ENCODE results near the gene PTRHD1.
"Not testable (repeated sequence)": the region's sequence is repeated elsewhere in the genome, so short reads cannot be mapped to it uniquely, and the experiment has no call there.

The PTRHD1 gene

GRCh38 chr2:24809316-24810007 is 16.3 kb upstream of the PTRHD1 start:
- DNase-seq, result no peak

GRCh38 chr2:24806661-24807036 is 13.5 kb upstream of the PTRHD1 start:
- no peak for DNase-seq

GRCh38 chr2:24805811-24806660 is 12.8 kb upstream of the PTRHD1 start:
- DNase-seq, result not testable (repeated sequence)

- DNase-seq, result not testable (repeated sequence)
These were observed 7.3 kb upstream of the PTRHD1 start for GRCh38 chr2:24800487-24800886.

GRCh38 chr2:24797644-24798043 is 4.5 kb upstream of the PTRHD1 start:
- no peak for DNase-seq

GRCh38 chr2:24793761-24794435 is 707 bp upstream of the PTRHD1 start:
- DNase-seq, result peak; percentile 35

GRCh38 chr2:24792542-24792873 is 683 bp downstream of the PTRHD1 start:
- no peak for DNase-seq

- DNase-seq, result no peak
These were observed 1.7 kb downstream of the PTRHD1 start for GRCh38 chr2:24791452-24791851.

GRCh38 chr2:24788816-24789215 is 4.4 kb downstream of the PTRHD1 start:
- DNase-seq, result no peak

- DNase-seq, result no peak
These were observed 5.7 kb downstream of the PTRHD1 start for GRCh38 chr2:24787532-24787931.

GRCh38 chr2:24785671-24786321 is 7.4 kb downstream of the PTRHD1 start:
- no peak for DNase-seq

GRCh38 chr2:24783641-24784040 is 9.6 kb downstream of the PTRHD1 start:
- DNase-seq, result no peak

GRCh38 chr2:24779116-24779515 is 14.1 kb downstream of the PTRHD1 start:
- no peak for DNase-seq

GRCh38 chr2:24774373-24774772 is 18.8 kb downstream of the PTRHD1 start:
- no peak for DNase-seq

GRCh38 chr2:24771764-24772586 is 21.2 kb downstream of the PTRHD1 start:
- peak; percentile 70 for DNase-seq

- no peak for DNase-seq
These were observed 22.1 kb downstream of the PTRHD1 start for GRCh38 chr2:24771061-24771460.

- DNase-seq, result no peak
These were observed 24.6 kb downstream of the PTRHD1 start for GRCh38 chr2:24768601-24769000.

GRCh38 chr2:24768013-24768412 is 25.2 kb downstream of the PTRHD1 start:
- no peak for DNase-seq

GRCh38 chr2:24766609-24767008 is 26.6 kb downstream of the PTRHD1 start:
- no peak for DNase-seq

GRCh38 chr2:24763843-24764242 is 29.3 kb downstream of the PTRHD1 start:
- DNase-seq, result no peak

GRCh38 chr2:24762518-24762917 is 30.7 kb downstream of the PTRHD1 start:
- DNase-seq, result no peak

GRCh38 chr2:24761866-24762265 is 31.3 kb downstream of the PTRHD1 start:
- no peak for DNase-seq

Data from fibroblast of skin of scalp (primary cell).